Measurements from ENCODE around the gene ZSWIM8. TPM values are rescaled to one million over a fixed set of nuclear protein-coding genes. Genes with fewer than 3 reads are reported as not detected.

ZSWIM8 gene
- total RNA-seq, 1 donor from 2014 or later, result 46.2 TPM

GRCh38 chr10:73765066-73765465, 20.3 kb upstream of the ZSWIM8 start:
- no peak overlapping the region for H3K27ac ChIP-seq (replicated peaks)
- no peak overlapping the region for H3K4me3 ChIP-seq
- TF ChIP-seq CTCF (IDR thresholded peaks at IDR 0.05; ENCODE audit: borderline replicate concordance), result no peak
- H3K9me3 ChIP-seq (replicated peaks), result no peaks in the 10 kb centered on the region
- no peaks in the 10 kb centered on the region for H3K27me3 ChIP-seq (ENCODE audit: low read depth)
- no peak for DNase-seq
- intact Hi-C loops (cut with micrococcal nuclease), result no loop called here
- H3K4me1 ChIP-seq, result peaks cover 1% of the 10 kb centered on the region
- H3K36me3 ChIP-seq, result peaks cover 100% of the 10 kb centered on the region

- no peak for TF ChIP-seq CTCF (IDR thresholded peaks at IDR 0.05; ENCODE audit: borderline replicate concordance)
- Histone ChIP-seq H3K4me3 (no peak overlapping the region), H3K27me3 (ENCODE audit: low read depth) (no peaks in the 10 kb centered on the region), H3K9me3 (replicated peaks) (no peaks in the 10 kb centered on the region), H3K4me1 (peaks cover 33% of the 10 kb centered on the region), H3K27ac (replicated peaks) (no peak overlapping the region), H3K36me3 (peaks cover 81% of the 10 kb centered on the region)
- intact Hi-C loops (cut with micrococcal nuclease), result no loop called here
- no peak for DNase-seq
These were observed 16.5 kb upstream of the ZSWIM8 start for GRCh38 chr10:73768881-73769280.

GRCh38 chr10:73769396-73769795, 16.0 kb upstream of the ZSWIM8 start:
- H3K36me3 ChIP-seq, result peaks cover 80% of the 10 kb centered on the region
- no peak overlapping the region for H3K27ac ChIP-seq (replicated peaks)
- no peaks in the 10 kb centered on the region for H3K27me3 ChIP-seq (ENCODE audit: low read depth)
- peaks cover 39% of the 10 kb centered on the region for H3K4me1 ChIP-seq
- no peak for DNase-seq
- H3K9me3 ChIP-seq (replicated peaks), result no peaks in the 10 kb centered on the region
- intact Hi-C loops (cut with micrococcal nuclease), result no loop called here
- H3K4me3 ChIP-seq, result no peak overlapping the region
- no peak for TF ChIP-seq CTCF (IDR thresholded peaks at IDR 0.05; ENCODE audit: borderline replicate concordance)

- H3K27me3 ChIP-seq (ENCODE audit: low read depth), result no peaks in the 10 kb centered on the region
- TF ChIP-seq CTCF (IDR thresholded peaks at IDR 0.05; ENCODE audit: borderline replicate concordance), result no peak
- peak overlapping the region; percentile 99 for H3K27ac ChIP-seq (replicated peaks)
- intact Hi-C loops (cut with micrococcal nuclease), result no loop called here
- no peaks in the 10 kb centered on the region for H3K9me3 ChIP-seq (replicated peaks)
- H3K36me3 ChIP-seq, result peaks cover 74% of the 10 kb centered on the region
- peak; percentile 91 for DNase-seq
- peak overlapping the region; percentile 97 for H3K4me3 ChIP-seq
- peaks cover 59% of the 10 kb centered on the region for H3K4me1 ChIP-seq
These were observed 13.6 kb upstream of the ZSWIM8 start for GRCh38 chr10:73771722-73772280.

GRCh38 chr10:73772281-73773151, 12.9 kb upstream of the ZSWIM8 start:
- DNase-seq, result peak; percentile 85
- peak overlapping the region; percentile 99 for H3K27ac ChIP-seq (replicated peaks)
- intact Hi-C loops (cut with micrococcal nuclease), result no loop called here
- H3K27me3 ChIP-seq (ENCODE audit: low read depth), result no peaks in the 10 kb centered on the region
- no peaks in the 10 kb centered on the region for H3K9me3 ChIP-seq (replicated peaks)
- TF ChIP-seq CTCF (IDR thresholded peaks at IDR 0.05; ENCODE audit: borderline replicate concordance), result peak; percentile 37
- peaks cover 64% of the 10 kb centered on the region for H3K4me1 ChIP-seq
- peaks cover 73% of the 10 kb centered on the region for H3K36me3 ChIP-seq
- H3K4me3 ChIP-seq, result peak overlapping the region; percentile 97
